Esophagus muscularis mucosa (tissue), 3 donors: ENCODE results near the gene TMEM150B.

Source experiments
- EP300 ChIP-seq: sonication (generic); formaldehyde crosslinking; IDR thresholded peaks from one replicate; pipeline ENCODE4 v1.6.1; 2017; ENCODE audit warnings: antibody characterized with exemption
- TF ChIP-seq, protein P1 (sequence below), 3 experiments: fragments of 200-600 bp in 2 of 3; fragments of 450-650 bp in 1 of 3; sonication (generic) in 2 of 3; IDR thresholded peaks; one replicate each; pipeline ENCODE4 v1.5.1; 2017 to 2019; ENCODE audit warnings: antibody characterized with exemption in 3 of 3, mild to moderate bottlenecking in 2 of 3, moderate library complexity in 1 of 3

DNA sequence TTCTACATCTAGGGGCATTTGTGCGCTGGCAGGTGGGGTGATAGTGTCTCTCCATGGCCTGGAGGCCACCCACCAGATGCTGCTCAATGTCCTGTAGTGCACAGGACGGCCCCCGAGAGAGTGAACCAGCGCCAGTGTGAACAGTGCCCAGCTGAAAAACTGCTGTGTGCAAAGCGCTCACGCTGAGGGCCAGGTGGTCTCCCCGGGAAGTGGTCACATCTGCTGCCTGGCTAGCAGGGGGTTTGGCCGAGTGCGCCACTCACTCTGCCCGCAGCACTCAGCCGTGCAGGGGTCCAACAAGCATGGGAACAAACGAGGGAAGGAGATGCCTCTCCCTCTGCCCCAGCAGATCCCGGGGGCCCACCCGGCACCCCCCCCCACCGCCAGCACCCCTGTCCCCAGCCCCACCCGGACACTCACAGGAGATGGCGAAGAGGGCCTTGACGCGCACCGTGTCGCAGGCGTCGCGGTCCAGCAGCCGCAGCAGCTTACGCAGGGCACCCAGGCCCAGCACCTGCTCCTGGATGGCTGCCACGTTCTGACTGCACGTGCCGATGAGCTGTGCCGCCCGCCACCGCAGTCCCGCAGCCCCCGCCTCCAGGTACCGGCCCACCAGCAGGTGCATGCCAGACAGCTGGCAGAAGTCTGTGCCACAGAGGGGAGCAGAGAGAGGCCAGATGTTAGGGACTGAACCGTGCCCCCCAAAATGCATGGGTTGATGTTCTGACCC is 51.0 kb downstream of the TMEM150B start:
- TF ChIP-seq, protein P1, sequence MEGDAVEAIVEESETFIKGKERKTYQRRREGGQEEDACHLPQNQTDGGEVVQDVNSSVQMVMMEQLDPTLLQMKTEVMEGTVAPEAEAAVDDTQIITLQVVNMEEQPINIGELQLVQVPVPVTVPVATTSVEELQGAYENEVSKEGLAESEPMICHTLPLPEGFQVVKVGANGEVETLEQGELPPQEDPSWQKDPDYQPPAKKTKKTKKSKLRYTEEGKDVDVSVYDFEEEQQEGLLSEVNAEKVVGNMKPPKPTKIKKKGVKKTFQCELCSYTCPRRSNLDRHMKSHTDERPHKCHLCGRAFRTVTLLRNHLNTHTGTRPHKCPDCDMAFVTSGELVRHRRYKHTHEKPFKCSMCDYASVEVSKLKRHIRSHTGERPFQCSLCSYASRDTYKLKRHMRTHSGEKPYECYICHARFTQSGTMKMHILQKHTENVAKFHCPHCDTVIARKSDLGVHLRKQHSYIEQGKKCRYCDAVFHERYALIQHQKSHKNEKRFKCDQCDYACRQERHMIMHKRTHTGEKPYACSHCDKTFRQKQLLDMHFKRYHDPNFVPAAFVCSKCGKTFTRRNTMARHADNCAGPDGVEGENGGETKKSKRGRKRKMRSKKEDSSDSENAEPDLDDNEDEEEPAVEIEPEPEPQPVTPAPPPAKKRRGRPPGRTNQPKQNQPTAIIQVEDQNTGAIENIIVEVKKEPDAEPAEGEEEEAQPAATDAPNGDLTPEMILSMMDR (IDR thresholded peaks at IDR 0.05) = no peak
- TF ChIP-seq EP300 = no peak
